ENCODE data around the gene CASKIN2.

Gene CASKIN2, protein sequence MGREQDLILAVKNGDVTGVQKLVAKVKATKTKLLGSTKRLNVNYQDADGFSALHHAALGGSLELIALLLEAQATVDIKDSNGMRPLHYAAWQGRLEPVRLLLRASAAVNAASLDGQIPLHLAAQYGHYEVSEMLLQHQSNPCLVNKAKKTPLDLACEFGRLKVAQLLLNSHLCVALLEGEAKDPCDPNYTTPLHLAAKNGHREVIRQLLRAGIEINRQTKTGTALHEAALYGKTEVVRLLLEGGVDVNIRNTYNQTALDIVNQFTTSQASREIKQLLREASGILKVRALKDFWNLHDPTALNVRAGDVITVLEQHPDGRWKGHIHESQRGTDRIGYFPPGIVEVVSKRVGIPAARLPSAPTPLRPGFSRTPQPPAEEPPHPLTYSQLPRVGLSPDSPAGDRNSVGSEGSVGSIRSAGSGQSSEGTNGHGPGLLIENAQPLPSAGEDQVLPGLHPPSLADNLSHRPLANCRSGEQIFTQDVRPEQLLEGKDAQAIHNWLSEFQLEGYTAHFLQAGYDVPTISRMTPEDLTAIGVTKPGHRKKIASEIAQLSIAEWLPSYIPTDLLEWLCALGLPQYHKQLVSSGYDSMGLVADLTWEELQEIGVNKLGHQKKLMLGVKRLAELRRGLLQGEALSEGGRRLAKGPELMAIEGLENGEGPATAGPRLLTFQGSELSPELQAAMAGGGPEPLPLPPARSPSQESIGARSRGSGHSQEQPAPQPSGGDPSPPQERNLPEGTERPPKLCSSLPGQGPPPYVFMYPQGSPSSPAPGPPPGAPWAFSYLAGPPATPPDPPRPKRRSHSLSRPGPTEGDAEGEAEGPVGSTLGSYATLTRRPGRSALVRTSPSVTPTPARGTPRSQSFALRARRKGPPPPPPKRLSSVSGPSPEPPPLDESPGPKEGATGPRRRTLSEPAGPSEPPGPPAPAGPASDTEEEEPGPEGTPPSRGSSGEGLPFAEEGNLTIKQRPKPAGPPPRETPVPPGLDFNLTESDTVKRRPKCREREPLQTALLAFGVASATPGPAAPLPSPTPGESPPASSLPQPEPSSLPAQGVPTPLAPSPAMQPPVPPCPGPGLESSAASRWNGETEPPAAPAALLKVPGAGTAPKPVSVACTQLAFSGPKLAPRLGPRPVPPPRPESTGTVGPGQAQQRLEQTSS (N-terminal part only)

DNA sequence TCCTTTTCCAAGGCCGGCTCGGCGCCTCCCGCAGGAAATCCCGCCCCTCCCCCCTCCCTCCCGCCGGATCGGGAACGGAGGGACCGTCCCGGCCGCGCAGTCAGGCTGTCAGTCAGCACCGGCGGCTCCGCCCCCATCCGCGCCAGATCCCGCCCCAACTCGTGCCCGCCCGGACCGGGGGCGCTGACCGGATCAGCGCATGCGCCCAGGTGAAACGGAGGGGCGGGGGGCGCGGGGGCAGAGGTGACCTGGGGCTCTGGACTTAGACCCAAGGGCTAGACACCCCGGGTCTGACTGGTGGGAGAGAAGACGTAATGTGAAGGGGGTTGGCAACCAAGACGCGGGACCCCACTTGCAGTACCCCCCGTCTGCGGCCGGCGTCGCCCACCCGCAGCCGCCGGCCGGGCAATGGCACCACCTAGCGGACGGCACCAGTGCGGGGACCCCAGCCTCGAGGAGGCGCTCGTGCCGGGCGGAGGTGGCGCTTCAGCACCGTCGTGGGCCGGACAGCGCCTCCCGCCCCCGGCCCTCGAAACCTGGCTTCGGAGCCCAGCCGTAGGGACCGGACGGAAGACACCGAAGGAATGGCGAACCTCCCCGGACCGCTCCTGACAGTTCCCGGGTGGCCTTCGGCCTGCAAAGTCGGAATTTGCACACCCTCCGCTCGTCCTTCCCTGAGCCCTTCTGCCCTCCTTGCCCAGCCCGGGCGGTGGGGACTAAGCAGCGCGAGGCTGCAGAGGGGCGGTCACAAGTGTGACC lies at the start of gene CASKIN2:
TSS of gene CASKIN2 (minus strand) at position 42 of the 759 bp plus-strand sequence. CDS start 1,733 bp downstream, outside the sequence.
- DNase-seq (ENCODE audit: low spot score) = peak; percentile 99

DNA sequence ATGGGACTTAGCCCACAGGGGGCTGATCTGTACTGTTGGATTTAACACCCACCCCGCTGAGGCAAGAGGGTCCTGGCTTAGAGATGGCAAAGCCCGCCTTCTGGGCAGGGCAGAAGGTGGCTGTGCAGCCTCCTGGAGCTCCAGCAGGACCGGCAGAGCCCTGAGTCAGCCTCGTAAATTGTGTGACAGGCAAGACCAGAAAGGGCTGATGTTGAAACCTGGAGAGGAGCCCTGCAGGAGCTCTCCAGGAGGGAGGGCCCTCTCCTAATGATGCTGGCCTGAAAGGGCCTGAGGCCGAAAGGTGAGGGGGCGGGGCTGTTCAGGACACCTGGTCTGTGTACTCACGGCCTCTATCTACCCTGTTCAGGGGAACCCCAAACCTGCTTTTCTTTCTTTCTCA lies 49.7 kb upstream of the CASKIN2 start:
- no peak for DNase-seq (ENCODE audit: low spot score)

DNA sequence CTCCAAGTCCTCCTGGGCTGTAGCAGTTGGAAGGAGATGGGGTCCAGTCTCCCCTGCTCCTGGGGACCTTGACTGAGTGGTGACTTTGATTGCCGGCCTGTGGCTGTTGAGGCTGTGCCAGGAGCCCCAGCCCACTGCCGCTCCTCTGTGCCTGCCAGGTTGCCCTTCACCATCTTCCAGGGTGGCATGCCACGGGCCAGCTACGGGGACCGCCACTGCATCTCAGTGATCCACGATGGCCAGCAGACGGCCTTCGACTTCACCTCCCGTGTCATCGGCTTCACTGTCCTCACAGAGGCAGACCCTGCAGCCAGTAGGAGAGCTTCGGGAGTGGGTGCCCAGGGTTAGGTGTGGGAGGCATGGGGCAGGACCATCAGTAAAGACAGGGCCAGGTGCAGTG lies 48.9 kb upstream of the CASKIN2 start:
- no peak for DNase-seq (ENCODE audit: low spot score)

DNA sequence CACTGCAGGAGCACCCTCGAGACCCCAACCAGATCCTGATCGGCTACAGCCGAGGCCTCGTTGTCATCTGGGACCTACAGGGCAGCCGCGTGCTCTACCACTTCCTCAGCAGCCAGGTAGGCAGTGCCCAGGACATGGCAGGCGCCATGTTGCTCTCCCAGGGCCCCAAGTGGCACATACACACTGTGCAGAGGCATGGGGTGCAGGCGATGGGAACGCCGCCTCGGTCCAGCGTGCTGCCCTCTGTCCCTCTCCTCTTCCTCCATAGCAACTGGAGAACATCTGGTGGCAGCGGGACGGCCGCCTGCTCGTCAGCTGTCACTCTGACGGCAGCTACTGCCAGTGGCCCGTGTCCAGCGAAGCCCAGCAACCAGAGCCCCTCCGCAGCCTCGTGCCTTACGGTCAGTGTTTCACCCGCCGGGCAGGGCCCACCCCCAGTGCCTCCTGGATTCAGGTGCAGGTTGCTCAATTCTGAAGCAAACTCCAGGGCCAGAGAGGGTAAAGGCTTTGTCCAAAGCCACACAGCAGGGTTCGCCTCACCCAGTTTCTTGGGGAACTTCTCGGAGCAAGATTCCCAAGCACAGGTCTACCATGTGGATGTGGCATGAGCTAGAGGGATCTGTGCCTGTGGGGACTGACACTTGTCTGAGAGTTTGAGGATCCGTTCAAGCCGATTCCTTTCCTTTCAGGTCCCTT lies 47.9 kb upstream of the CASKIN2 start:
- no peak for DNase-seq (ENCODE audit: low spot score)

DNA sequence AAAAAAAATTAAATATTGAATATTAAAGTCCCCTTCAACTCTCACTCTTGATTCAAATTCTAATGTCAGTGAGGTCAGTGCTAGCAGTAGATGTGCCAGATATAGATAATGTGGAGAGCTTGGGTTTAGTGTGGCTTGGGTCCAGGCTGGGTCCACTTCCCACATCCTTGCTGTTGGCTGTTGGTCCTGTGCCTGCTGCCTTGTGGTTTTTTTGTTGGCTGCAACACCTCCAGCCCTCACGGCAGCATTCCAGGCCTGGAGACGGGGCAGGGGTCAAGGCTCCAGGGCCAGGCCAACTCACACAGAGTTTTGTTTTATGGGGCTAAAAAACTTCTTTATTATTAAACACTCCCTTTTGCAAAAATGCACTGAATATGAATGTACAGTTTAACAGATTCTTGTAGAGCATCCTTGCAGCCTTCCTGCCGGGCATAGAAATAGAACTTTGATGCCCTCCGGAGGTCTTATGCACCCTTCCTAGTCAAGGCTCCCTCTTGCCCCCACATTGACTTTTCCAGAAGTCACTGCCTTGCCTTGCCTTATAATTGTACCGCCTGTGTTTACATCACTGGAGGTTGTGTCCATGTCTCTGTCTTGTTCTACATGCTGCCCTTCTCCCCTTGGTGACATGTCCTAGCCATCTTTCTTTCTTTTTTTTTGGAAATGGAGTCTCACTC lies 46.7 kb upstream of the CASKIN2 start:
- DNase-seq (ENCODE audit: low spot score) = no peak

DNA sequence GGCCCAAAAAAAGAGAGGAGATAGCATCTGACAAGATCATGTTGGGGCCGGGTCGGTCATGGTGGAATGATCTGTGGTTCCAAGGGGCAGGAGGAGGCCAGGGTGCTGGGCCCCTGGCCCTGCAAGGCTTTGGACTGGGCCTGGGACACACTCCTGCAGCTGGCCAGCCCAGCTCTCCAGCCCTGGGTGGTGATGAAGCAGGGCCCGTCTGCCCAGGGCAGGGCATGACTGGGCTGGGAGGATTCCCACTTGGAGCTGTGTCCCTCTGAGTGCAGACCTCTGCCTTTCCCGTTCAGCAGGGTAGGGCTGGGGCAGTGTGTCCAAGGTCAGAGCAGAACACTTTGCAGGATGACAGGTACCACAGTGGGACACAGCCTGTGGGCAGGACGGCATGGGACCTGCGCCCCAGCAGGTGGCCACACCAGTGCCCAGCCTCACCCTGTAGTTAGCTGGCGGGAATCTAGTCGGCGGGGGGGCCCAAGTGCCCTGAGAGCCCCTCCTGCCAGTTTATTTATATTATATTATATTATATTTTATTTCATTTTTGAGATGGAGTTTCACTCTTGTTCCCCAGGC lies 44.7 kb upstream of the CASKIN2 start:
- no peak for DNase-seq (ENCODE audit: low spot score)

DNA sequence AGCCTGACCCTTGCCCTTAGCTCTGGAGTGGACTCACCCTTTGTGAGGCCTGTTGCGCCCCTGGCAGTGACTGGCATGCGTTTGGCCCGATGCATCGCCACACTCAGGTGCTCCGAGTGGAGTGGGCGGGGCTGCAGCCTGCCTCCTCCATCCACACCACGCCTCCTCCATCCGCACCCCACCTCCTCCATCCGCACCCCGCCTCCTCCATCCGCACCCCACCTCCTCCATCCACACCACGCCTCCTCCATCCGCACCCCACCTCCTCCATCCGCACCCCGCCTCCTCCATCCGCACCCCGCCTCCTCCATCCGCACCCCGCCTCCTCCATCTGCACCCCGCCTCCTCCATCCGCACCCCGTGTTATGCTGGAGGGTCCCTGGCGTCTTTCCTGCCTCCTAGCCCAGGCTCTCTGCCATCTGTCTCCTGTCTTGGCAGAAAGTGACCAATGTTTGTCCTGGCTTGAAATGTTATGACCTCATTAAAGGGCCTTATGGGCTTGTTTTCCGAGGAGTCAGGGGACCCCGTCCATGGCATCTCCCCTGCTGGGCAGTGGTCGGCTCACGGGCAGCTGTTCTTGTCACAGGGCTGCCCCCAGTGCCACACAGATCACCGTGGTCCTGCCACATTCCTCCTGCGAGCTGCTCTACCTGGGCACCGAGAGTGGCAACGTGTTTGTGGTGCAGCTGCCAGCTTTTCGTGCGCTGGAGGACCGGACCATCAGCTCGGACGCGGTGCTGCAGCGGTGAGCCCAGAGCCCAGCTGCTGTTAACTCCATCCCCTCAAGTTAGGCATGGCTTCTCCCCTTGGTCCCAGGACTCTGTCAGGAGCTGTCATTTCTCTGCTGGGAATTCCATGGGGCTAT lies 43.6 kb upstream of the CASKIN2 start:
- no peak for DNase-seq (ENCODE audit: low spot score)

DNA sequence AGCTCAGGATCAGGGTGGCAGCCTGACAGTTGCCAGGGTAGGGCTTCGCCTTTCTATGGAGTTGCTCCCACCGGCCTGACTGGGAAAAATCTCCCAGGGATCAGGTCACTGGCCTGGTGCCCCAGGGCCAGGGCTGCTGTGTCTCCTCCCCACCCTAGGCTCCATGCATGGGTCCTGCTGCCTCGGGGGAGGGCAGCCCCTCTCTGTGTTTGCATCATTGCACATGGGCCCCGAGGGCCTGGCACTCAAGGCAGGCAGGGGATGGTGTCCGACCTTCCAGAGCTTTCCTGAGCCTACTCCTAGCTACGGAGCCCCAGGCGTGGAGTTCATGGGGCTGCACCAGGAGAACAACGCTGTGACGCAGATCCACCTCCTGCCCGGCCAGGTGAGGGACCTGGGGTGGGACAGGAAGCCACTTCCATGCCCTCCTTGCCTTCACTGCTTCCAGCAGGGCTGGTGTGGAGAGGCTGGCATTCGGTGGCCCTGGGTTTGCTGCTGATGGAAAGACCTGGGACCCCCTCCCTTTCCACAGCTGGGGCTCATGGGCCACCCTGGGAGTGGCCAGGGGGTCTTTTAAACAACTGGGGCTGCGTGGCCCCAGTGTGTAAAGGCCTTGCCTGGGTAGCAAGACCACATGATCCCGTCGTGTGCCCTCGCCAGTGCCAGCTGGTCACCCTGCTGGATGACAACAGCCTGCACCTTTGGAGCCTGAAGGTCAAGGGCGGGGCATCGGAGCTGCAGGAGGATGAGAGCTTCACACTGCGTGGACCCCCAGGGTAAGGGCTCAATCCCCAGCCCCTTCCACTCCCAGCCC lies 42.7 kb upstream of the CASKIN2 start:
- DNase-seq (ENCODE audit: low spot score) = no peak

DNA sequence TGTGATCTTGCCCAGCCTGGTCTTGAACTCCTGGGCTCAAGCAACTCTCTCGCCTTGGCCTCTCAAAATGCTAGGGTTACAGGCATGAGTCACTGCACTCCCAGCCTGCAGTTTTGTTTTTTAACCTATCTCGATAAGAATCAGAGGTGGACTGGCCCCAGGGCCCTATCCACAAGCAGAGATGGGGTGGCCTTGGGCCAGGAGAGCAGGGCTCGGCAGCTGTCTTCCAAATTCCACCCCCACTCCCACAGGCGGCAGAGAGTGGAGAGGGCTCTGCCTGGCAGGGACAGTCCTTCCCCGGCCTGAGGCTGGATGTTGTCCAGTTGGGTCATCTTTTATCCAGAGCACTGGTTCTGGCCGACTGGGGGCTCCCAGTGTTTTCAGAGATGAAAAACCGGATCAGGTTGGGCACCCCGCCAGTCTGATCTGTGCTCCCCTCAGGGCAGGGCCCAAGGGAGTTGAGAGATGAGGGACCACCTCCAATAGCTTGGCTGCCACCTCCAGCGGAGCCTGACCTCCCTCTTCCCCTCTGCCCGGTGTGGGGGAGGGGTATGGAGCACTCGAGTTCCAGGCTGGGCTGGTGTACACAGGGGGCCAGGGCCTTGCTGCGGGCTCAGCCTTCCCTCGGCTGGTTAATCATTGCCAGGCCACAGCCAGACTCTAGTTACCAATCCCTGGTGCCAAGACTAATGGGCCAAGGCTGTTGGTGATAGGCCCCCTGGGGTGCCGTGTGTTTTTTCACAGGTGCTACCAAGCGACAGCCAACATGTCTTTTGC lies 41.9 kb upstream of the CASKIN2 start:
- no peak for DNase-seq (ENCODE audit: low spot score)

DNA sequence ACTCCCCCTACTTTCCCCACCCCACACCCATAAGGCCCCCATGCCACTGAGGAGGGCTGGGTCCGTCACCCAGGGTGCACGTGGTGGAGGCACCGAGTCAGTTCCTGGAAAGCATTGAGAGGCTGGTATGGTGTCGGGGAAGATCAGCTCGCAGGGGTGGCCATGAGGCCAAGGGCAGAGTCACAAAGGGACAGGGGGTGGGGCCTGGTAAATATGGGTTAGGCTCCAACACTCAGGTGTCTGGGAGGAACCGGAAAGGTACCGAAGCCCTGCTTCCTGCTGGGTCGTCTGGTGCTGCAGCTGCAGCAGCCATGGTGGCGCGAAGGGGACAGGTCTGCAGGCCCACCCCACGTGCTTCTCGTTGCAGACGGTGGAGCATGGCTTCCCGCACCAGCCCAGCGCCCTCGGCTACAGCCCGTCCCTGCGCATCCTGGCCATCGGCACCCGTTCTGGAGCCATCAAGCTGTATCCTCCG lies 40.4 kb upstream of the CASKIN2 start:
- DNase-seq (ENCODE audit: low spot score) = no peak

DNA sequence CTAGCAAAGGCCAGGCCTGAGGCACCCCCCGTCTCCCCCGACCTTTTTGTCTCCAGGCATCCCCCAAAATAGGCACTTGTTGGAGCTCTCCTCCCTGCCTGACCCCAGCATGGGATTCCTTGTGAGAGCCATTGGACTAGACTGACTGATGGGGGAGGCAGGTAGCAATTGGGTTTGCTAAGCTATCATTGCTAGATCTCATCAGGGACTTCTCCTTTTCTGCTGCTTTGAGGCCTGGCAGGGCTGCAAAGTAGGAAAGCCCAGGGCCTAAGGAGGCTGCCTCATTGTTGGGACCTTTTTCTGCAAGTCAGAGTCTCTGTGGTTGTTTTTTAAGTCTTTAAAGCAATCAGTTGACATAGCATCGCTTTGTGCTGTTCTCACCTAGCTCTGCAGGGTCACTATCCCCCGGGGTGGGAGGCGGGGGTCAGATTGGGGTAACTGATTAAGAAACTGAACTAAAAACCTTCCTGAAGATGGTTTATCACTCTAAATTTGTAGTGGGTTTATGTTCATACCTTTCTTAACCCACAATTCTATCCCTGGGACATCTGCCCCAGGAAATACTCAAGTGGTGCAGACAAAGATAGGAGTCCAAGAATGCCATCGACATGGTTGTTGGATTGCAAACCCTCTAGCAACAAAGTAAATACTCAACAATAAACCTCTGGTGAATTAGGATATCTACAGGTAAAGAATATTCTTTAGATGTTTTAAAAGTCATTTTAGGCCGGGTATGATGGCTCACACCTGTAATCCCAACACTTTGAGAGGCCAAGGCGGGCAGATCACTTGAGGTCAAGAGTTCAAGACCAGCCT lies 38.2 kb upstream of the CASKIN2 start:
- no peak for DNase-seq (ENCODE audit: low spot score)

DNA sequence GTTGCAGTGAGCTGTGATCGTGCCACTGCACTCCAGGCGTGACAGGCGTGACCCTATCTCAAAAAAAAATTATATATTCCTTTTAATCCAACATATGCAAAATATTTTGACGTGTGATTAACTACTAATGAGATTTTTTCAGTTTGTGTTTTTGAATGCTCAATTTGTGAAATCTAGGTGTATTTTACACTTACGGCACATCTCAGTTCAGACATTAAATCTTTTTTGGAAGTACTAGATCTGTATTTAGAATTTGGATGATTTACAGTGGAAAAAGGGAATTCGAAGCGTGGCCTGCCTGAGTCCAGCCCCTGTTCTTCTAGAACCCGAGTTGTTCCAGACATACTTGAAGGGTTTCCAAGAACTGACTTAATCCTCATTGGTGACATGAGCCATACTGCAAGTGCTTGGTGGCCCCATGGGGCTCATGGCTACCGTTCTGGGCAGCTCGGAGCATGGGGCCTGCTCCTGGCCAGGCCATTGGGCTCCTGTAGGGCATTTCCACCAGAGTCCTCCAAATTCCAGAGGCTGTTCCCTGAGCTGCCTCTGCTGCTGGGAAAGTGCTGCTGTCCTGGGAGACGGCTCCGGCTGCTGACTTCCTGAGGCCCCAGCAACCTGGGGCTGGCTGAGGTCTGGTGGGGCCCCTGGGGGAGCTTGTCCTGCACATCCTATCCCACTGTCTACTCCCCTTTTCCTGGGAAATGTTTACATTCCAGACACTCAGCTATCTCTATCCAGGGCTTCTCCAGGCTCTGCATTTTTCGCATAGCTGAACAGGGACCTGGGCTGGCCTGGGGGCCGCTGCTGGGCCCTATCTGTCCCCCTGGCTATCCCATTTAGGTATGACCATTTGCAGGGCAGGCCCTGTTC lies 37.3 kb upstream of the CASKIN2 start:
- DNase-seq (ENCODE audit: low spot score) = no peak

DNA sequence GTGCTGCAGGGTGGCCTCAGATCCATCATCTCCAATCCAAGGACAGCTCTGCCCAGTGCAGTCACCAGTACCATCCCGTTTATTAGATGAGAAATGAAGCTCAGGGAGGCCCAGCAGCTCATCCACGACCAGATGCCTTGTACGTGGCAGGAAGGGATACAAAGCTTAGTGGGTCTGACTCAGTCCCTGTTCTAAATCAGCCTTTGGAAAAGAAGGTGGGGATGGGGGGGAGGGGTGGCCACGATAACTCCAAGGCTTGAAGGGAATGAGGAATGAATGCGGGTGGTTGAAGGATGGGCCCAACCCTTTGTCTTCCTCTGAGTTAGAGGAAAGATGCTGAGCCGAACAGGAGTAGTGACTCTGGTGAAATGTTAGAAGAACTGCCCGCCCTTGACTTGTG lies 35.9 kb upstream of the CASKIN2 start:
- no peak for DNase-seq (ENCODE audit: low spot score)

DNA sequence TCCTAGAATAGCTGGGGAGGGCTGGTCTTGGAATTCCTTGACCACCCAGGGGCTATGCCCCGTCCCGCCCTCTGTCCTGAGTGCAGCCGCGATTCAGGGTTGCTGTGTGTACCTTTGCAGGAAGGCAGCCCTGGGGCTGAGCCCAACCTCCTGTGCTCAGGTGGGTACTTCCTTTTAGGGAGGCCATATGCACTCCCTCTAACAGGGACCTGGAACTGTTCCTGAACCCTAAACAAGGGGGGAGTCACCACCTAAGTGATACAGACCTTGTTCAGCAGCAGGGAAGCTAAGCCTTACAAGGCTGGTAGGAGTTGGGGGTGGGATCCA lies 34.8 kb upstream of the CASKIN2 start:
- no peak for DNase-seq (ENCODE audit: low spot score)

DNA sequence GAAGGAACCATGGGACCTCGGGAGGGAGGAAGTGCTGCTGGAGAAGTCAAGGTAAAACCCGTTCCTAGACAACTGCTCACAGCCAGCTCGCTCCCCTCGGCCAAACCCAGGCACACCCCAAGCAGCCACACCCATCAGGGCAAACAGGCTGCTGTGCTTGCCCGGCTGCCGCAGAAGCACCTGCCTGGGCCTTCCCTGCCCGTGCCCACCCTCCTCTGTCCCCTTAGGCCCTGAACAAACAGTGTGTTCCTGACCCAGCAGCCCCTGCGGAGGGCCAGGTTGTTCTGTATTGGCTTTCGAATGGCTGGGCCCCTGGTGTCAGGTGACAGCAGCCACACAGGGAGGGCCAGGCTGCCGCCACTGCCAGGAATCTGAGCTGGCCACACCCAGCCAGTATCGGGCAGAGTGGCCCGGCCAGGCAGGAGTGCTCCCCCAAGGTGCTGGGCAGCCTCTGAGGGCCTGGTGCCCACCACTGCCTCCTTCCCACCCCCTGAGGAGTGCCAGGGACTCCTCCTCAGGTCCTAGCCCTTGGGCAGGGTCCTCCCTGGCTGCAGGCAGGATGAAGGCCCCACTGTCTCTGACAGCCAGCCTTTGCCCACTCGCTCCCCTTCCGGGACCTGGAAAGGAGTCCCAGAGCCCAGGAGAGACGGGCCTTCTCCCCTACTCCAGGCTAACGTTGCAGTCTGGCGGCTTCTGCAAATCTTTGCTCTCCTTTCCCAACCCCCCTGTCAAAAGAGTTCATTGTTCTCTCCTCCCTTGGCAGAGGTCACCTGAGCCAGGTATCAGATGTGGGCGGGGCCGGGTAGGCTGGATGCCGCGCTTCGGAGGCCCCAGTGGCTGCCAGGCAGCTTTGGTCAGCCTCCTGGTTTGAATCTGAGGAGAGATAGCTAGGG lies 34.2 kb upstream of the CASKIN2 start:
- peak; percentile 92 for DNase-seq (ENCODE audit: low spot score)
